Stimulated activated CD8-positive, alpha-beta memory T cell treated with anti-CD3 and anti-CD28 coated beads, Interleukin-15, amount 100 ng/mL, for 4 hours (primary cell): ENCODE data around the gene TSACC.
"Not testable (repeated sequence)": the region's sequence is repeated elsewhere in the genome, so short reads cannot be mapped to it uniquely, and the experiment has no call there.

Source experiments
- DNase-seq, 2 donors: peaks; one replicate each; pipeline ENCODE4 v3.0.0-alpha.2; 2020; ENCODE audit warnings: low read depth in 2 of 2

The TSACC gene

GRCh38 chr1:156346636-156347035 is 8.3 kb downstream of the TSACC start:
- DNase-seq, result no peak

DNA sequence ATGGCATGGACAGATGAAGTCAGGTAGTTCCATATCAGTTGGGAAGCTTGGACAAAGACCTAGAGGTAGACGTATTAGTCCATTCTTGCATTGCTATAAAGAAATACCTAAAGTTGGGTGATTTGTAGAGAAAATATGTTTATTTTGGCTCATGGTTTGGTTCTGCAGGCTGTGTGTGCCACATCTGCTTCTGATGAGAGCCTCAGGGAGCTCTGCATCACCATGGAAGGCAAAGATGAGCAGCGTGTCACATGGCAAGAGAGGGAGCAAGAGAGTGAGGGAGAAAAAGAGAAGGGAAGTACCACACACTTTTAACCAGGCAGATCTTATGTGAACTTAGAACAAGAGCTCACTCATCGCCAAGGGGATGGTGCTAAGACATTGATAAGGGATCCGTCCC is 9.0 kb downstream of the TSACC start:
- DNase-seq, result no peak

DNA sequence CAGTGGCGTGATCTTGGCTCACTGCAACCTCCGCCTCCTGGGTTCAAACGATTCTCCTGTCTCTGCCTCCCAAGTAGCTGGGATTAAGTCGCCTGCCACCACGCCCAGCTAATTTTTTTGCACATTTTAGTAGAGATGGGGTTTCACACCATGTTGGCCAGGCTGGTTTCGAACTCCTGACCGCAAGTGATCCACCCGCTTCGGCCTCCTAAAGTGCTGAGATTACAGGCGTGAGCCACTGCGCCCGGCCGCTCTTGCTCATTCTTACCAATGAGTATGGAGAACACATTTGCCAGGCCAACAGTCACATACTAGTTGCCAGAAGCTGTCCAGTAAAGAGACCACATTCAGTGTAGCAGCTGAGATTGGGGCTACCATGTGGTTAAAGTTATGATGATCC is 14.2 kb downstream of the TSACC start:
- not testable (repeated sequence) for DNase-seq

GRCh38 chr1:156356262-156356874 is 18.0 kb downstream of the TSACC start:
- no peak for DNase-seq

DNA sequence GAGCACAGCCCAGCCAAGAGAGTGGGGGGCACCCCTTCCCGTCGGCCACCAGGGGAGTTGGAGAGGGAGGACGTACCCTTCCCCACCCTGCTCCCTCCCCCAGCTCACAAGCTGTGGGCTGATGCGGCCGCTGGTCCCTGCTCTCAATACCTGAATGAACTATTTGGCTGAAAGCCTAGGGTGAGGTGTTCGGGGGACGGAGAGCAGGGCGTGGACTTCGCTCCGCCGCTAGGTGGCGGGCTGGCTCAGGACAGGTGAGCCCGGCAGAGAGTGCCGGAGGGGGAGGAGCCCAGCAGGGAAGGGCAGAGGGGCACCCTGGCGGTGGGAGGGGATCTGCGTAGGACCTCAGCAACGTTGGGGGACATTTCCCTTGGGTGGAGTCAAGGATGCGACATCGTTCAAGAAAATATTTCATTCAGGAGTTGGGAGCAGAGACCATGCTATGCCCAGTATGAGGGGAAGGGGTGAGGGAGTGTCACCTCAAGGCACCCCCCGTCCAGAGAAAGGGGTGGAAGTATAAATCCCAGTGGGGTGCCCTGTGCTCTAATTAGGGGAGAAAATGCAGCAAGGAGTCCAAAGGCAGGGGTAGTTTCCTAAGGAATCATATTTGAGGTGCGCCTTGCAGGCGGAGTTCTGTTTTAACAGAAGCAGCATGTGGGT is 18.7 kb downstream of the TSACC start:
- peak; percentile 28 to 42 for DNase-seq

- DNase-seq, result no peak
Measured at GRCh38 chr1:156357977-156358376, 19.7 kb downstream of the TSACC start.

- no peak for DNase-seq
Measured at GRCh38 chr1:156358641-156359040, 20.3 kb downstream of the TSACC start.

GRCh38 chr1:156359249-156359648 is 20.9 kb downstream of the TSACC start:
- no peak for DNase-seq

GRCh38 chr1:156359973-156360372 is 21.6 kb downstream of the TSACC start:
- no peak for DNase-seq

- no peak for DNase-seq
Measured at GRCh38 chr1:156360534-156360933, 22.2 kb downstream of the TSACC start.

GRCh38 chr1:156365754-156366153 is 27.4 kb downstream of the TSACC start:
- no peak for DNase-seq

DNA sequence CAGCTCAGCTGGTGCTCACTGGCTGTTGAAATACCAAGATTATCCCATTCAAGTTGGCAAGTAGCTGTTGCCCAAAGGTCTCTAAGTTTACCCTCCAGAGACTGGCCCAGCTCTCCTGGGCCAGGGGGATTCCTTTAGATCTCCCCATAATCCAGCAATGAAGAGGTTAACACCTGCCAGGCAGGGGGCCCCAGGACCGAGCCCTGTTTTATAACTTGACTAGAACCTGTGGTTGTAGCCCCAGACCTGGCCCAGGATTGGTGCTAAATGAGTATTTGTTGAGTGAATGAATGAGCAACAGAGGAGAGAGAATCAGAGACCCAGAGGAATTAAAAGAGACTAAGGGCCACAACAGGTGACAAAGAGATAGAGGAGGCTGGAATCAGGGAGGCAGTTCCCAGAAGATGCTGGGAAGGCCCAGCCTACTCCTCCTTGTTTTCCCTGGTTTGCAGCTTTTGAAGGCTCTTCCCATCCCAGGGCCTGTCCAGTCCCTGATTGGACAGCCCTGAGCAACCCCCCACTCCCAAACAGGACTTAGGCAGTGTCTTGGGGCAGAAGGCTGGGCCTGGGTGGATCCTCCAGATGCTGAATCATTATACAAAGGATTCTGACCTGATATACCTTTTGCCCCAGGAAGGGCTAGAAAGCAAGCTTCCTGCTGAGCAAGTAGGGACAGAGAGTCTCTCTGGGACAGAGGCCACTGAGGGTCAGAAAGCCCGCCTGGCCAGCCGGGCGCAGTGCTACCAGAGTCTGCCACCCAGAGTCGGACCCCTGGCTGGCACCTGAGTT is 28.2 kb downstream of the TSACC start:
- DNase-seq, result no peak

GRCh38 chr1:156367383-156368156 is 29.2 kb downstream of the TSACC start:
- no peak for DNase-seq

- no peak for DNase-seq
Measured at GRCh38 chr1:156368157-156368658, 29.9 kb downstream of the TSACC start.

DNA sequence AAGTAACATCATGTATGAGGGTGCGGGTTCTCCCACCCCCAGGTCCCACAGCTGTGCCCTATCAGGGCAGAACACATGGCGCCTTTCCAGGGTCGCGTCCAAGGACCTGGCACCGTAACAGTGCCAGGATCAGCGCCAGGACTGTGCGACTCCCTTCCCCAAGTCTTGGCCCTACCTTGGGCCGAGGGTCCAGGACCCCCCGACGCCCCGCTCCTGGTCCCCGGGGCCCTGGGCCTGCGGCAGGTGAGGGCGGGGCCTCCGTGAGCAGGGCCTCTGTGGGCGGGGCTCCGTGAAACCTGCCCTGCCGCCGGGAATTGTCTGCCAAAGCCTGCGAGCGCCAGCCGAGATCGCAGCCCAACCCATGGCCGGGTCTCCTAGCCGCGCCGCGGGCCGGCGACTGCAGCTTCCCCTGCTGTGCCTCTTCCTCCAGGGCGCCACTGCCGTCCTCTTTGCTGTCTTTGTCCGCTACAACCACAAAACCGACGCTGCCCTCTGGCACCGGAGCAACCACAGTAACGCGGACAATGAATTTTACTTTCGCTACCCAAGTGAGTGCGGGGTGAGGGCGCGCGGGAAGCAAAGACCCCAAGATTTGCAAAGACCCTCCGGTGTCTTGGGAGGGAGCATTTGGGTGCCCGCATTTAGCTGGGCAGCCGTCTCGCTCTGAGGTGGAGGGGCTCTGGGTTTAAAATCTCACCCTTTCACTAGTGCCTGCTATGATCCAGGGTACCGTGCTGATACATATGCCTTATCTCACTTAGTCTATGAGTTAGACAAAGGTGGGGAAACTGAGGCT is 30.8 kb downstream of the TSACC start, which contains the start of gene RHBG:
RHBG (plus strand) TSS at position 323 of the 796 bp plus-strand sequence; CDS start at position 362, 39 bp downstream.
- no peak for DNase-seq

- not testable (repeated sequence) for DNase-seq
Measured at GRCh38 chr1:156369685-156370286, 31.5 kb downstream of the TSACC start.

DNA sequence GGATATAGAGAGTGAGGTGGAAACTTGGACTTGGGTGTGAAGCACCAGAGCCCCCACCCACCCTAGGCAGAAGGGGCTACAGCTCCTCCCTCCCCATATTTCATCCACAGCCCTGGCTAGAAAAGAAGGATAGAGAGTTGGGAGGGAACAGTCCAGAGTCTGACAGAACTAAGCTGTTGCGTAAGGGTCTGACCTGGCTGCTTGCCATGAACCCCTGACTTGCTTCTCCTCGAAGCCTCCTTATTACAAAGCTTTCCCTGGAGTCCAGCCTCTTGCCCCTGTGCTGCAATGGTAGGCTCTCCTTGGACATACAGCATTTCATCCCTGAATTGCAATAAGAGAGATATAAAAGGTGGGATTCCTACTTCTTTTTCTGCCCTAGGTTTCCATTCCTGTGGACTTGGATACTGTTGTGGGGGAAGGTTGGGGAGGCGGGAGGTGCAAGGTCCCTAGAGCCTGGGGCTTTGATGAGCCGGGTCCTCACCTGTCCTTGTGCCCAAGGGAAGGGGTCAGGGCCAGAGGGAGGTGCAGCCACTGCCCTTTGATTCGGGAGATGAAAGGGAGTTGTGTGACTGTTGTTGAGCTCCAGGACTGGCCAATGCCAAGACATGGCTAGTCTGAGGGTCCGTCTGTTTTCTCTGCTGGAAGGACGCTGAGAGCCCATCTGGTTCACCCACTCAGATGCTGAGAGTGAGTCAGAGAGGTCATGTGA is 33.4 kb downstream of the TSACC start:
- DNase-seq, result no peak

- no peak for DNase-seq
Measured at GRCh38 chr1:156372265-156372586, 33.9 kb downstream of the TSACC start.

- DNase-seq, result no peak
Measured at GRCh38 chr1:156372876-156373275, 34.5 kb downstream of the TSACC start.

GRCh38 chr1:156373546-156373945 is 35.2 kb downstream of the TSACC start:
- DNase-seq, result no peak
